Measurements from ENCODE around the gene CST4. TPM values are rescaled to one million over a fixed set of nuclear protein-coding genes. Genes with fewer than 3 reads are reported as not detected.

Gene CST4
- total RNA-seq, 4 donors from 2014 or later, result not detected

DNA sequence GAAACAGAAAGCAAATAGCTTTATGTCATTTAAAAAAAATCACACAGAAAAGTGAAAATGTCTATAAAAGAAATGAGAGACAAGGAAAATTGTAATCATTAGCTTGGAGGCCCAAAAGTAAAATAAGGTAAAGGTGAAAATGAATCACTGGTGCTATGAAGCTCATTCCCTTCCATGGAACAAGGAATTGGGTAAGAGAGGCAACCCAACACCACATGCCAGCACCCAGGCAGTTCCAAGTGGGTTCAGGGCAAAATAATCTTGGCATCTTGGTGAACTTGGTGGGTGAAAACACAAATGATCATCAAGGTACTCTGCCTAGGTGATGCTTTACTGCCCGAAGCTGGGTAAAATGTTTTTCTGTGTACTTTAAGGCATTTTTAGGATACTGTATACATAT is 16.7 kb downstream of the CST4 start:
- no peak for DNase-seq
- 89 to 100% methylated on average over 1 of the region's 1 CpG for WGBS, 2 donors
- H3K27me3 ChIP-seq, result peaks cover 0 to 4% (median 0%) of the 10 kb centered on the region in 4 donors
- H3K9me3 ChIP-seq, result no peaks in the 10 kb centered on the region
- no peaks in the 10 kb centered on the region for H3K36me3 ChIP-seq
- TF ChIP-seq, protein P1, sequence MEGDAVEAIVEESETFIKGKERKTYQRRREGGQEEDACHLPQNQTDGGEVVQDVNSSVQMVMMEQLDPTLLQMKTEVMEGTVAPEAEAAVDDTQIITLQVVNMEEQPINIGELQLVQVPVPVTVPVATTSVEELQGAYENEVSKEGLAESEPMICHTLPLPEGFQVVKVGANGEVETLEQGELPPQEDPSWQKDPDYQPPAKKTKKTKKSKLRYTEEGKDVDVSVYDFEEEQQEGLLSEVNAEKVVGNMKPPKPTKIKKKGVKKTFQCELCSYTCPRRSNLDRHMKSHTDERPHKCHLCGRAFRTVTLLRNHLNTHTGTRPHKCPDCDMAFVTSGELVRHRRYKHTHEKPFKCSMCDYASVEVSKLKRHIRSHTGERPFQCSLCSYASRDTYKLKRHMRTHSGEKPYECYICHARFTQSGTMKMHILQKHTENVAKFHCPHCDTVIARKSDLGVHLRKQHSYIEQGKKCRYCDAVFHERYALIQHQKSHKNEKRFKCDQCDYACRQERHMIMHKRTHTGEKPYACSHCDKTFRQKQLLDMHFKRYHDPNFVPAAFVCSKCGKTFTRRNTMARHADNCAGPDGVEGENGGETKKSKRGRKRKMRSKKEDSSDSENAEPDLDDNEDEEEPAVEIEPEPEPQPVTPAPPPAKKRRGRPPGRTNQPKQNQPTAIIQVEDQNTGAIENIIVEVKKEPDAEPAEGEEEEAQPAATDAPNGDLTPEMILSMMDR (IDR thresholded peaks at IDR 0.05), result no peak
- TF ChIP-seq POLR2A (IDR thresholded peaks at IDR 0.05), result no peak
- H3K4me1 ChIP-seq, result no peaks in the 10 kb centered on the region
- H3K27ac ChIP-seq, result no peak overlapping the region
- intact Hi-C loops (cut with DNase I), result no loop called here
- H3K4me3 ChIP-seq, result no peak overlapping the region

DNA sequence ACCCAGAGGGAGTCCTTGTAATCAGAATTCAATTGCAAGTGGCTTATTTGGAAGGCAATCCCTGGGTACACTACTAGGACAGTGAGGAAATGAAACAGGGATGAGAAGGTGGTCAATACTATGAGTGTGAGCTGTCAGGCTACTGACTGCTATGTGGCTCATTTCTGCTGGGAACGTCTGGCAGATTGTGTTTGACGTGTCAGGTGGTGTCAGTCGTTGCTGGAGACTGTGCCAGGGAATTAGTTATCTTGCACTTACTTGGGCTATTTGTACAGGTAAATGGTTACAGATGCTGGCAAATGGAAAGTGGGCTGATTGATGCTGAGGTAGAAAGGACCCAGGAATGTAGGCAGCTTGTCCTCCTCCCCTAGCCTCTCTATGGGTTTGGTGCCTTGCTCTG is 17.4 kb downstream of the CST4 start:
- WGBS, 2 donors, result 54 to 83% methylated on average over 3 of the region's 3 CpGs
- DNase-seq, result no peak
- no peak overlapping the region for H3K4me3 ChIP-seq

DNA sequence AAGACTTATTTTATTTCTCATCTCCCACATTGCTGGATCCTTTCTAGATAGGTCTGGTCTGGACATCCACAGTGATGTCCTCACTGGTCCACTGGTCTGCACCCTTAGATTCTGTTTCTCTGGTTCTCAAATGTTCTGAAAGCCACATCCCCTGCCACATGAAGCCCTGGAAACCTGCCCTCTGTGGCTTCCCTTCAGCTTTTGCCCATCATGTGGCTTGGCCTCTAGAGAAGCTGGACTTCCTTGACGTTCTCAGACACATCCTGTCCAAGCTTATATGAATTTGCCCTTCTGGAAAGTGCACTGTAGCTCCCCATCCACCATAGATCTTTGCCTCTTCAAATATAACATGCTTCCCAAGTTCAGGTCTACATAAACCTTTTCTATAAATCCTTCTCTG is 18.5 kb downstream of the CST4 start:
- Histone ChIP-seq H3K27ac (no peak overlapping the region), H3K9me3 (no peaks in the 10 kb centered on the region), H3K27me3 (peaks cover 0 to 4% (median 0%) of the 10 kb centered on the region in 4 donors), H3K4me3 (no peak overlapping the region), H3K4me1 (no peaks in the 10 kb centered on the region), H3K36me3 (no peaks in the 10 kb centered on the region)
- intact Hi-C loops (cut with DNase I), result no loop called here
- 36 to 41% methylated on average over 1 of the region's 1 CpG for WGBS, 2 donors
- DNase-seq, result no peak
- TF ChIP-seq POLR2A (IDR thresholded peaks at IDR 0.05), result no peak
- TF ChIP-seq, protein P1 (IDR thresholded peaks at IDR 0.05), result no peak

More for the DNA sequence above, 17.4 kb downstream of the CST4 start:
- peaks cover 0 to 4% (median 0%) of the 10 kb centered on the region in 4 donors for H3K27me3 ChIP-seq
- no peaks in the 10 kb centered on the region for H3K9me3 ChIP-seq
- intact Hi-C loops (cut with DNase I), result no loop called here
- H3K36me3 ChIP-seq, result no peaks in the 10 kb centered on the region
- no peak for TF ChIP-seq POLR2A (IDR thresholded peaks at IDR 0.05)
- TF ChIP-seq, protein P1 (IDR thresholded peaks at IDR 0.05), result no peak
- no peaks in the 10 kb centered on the region for H3K4me1 ChIP-seq
- no peak overlapping the region for H3K27ac ChIP-seq

DNA sequence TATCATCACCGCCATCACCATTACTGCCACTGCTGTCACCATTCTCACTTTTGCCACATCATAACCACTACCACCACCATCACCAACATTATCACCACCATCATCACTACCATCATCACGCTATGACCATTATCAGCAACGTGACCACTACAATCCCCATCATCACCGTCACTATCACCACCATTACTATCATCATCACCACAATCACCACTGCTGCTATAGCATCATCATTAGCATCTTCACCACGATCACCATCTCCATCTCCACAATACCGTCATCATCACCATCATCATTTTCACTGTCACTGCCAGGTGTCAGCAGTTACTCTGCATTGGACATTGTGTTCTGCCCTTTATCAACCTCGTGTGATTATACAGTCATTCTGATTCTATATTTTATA is 19.0 kb downstream of the CST4 start:
- H3K27ac ChIP-seq, result no peak overlapping the region
- H3K4me3 ChIP-seq, result no peak overlapping the region
- H3K27me3 ChIP-seq, result peaks cover 0 to 4% (median 0%) of the 10 kb centered on the region in 4 donors
- TF ChIP-seq, protein P1 (IDR thresholded peaks at IDR 0.05), result no peak
- TF ChIP-seq POLR2A (IDR thresholded peaks at IDR 0.05), result no peak
- DNase-seq, result no peak
- H3K4me1 ChIP-seq, result no peaks in the 10 kb centered on the region
- 83 to 84% methylated on average over 7 of the region's 7 CpGs for WGBS, 2 donors
- H3K9me3 ChIP-seq, result no peaks in the 10 kb centered on the region
- intact Hi-C loops (cut with DNase I), result no loop called here
- no peaks in the 10 kb centered on the region for H3K36me3 ChIP-seq

DNA sequence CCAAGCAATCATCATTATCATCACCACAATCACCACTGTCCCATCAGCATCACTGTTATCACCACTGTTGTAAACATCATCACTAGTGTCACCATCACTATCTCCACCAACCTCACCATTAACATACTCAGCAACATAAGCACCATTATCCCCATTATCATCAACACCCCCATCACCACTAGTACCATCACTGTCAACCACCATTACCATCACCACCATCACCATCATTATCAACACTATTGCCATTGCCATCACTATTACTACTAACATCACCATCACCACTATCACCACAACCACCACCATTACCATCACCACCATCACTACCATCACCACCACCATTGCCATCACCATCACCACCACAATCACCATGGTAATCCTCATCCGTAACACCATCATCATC is 19.5 kb downstream of the CST4 start:
- Histone ChIP-seq H3K27me3 (peaks cover 0 to 4% (median 0%) of the 10 kb centered on the region in 4 donors), H3K36me3 (no peaks in the 10 kb centered on the region), H3K4me1 (no peaks in the 10 kb centered on the region), H3K4me3 (no peak overlapping the region), H3K9me3 (no peaks in the 10 kb centered on the region), H3K27ac (no peak overlapping the region)
- no peak for DNase-seq
- intact Hi-C loops (cut with DNase I), result no loop called here
- 88 to 100% methylated on average over 1 of the region's 1 CpG for WGBS, 2 donors
- TF ChIP-seq POLR2A (IDR thresholded peaks at IDR 0.05), result no peak

DNA sequence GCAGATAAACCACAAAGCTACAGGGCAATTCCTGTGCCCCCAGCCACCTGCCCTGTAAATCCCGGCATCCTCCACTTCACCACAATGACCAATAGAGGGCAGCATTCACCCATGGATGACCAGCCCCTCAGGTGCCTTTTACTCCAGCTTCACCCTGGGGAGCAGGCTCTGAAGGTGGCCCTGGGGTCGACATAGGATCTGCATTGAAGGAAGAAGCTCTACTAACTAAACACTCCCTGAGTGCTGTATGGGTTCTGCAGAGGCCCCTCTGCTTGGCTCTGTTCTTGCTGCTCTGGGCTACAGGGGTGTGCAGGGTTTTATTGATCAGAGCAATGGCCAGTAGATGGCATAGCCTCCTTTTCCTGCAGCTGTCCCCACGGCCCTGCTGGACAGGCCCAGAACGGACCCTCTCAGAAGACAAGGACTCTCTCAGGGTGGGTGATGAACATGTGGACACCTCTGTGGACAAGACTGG is 20.3 kb downstream of the CST4 start:
- Histone ChIP-seq H3K36me3 (no peaks in the 10 kb centered on the region), H3K4me1 (no peaks in the 10 kb centered on the region), H3K4me3 (no peak overlapping the region), H3K27ac (no peak overlapping the region), H3K27me3 (peaks cover 0 to 4% (median 0%) of the 10 kb centered on the region in 4 donors), H3K9me3 (no peaks in the 10 kb centered on the region)
- TF ChIP-seq POLR2A (IDR thresholded peaks at IDR 0.05), result no peak
- TF ChIP-seq, protein P1 (IDR thresholded peaks at IDR 0.05), result peak; percentile 47 to 85 (median 74)
- DNase-seq, result no peak
- WGBS, 2 donors, result 5 to 20% methylated on average over 2 to 4 of the region's 4 CpGs
- intact Hi-C loops (cut with DNase I), result no loop called here

Data from esophagus squamous epithelium (tissue), 5 donors.